GM21360 (cell line): ENCODE results near the gene PTPRJ.
A peak's percentile ranks its signal among the peaks of the same experiment; 100 is the strongest.

Experiments used
- ATAC-seq: cut with Tn5 transposase; IDR thresholded peaks from one replicate; pipeline ENCODE4 v1.9.1; 2021; ENCODE audit warnings: mild to moderate bottlenecking, moderate library complexity; ENCODE audit not compliant: unreplicated experiment

PTPRJ gene

GRCh38 chr11:48141475-48142122 lies 161.2 kb downstream of the PTPRJ start:
- no peak for ATAC-seq

- ATAC-seq: no peak
Measured at GRCh38 chr11:48142889-48143288, 162.5 kb downstream of the PTPRJ start.

DNA sequence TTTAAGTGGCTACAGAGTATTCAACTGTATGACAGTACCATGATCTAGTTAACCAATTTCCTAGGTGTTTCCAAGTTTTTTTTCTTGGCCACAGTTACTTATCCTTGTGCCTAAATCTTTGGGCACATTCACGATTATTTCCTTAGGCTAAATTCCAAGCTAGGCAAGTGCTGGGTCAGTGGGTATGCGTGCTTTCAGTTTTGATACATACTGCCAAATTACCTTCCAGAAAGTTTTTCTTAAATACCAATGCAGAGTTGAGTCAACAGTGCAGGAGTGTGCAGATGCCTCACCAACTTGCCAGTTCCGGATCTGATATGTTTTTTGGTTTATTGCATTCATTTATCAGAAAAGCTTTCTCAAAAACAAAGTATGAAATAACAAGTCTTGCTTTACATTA lies 168.4 kb downstream of the PTPRJ start:
- ATAC-seq: no peak

DNA sequence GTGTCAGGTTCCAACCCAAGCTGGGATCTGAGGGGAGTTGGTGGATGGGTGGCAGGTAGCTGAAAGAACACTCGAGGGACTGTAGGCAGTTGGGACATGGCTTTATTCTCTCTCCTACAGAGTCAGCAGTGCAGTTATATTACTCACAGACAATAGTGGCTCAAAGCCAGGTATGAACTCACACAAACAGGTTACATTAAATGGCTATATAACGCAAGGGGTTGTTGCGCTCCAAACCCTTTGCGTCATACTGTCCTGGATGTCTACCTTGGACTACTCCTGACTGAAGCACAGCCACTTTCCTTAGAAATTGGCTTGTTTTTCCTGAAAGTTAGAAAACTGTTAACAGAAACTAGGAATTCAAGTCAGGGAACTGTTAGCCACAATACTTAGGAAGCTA lies 169.9 kb downstream of the PTPRJ start:
- no peak for ATAC-seq

GRCh38 chr11:48154151-48154550 lies 173.8 kb downstream of the PTPRJ start:
- no peak for ATAC-seq

- ATAC-seq: no peak
Measured at GRCh38 chr11:48161951-48162884, 181.9 kb downstream of the PTPRJ start.

DNA sequence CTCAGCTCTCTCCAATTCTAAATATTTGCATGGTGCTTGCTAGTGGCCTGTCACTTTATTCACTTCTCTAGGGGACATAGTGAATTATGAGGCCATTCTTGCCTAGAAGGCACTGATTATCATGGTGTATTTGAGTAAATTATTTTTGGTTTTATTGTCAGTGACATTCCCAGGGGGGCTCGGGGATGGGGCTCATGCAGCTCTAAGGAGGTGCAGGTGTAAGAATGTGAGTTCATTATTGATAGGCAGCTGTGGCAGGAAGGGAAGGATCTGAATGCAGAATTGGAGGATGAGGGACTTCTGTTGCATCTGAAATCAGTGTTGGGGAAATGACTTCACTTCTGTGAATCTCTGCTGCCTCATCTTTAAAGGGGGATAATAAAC lies 182.5 kb downstream of the PTPRJ start:
- ATAC-seq: no peak

DNA sequence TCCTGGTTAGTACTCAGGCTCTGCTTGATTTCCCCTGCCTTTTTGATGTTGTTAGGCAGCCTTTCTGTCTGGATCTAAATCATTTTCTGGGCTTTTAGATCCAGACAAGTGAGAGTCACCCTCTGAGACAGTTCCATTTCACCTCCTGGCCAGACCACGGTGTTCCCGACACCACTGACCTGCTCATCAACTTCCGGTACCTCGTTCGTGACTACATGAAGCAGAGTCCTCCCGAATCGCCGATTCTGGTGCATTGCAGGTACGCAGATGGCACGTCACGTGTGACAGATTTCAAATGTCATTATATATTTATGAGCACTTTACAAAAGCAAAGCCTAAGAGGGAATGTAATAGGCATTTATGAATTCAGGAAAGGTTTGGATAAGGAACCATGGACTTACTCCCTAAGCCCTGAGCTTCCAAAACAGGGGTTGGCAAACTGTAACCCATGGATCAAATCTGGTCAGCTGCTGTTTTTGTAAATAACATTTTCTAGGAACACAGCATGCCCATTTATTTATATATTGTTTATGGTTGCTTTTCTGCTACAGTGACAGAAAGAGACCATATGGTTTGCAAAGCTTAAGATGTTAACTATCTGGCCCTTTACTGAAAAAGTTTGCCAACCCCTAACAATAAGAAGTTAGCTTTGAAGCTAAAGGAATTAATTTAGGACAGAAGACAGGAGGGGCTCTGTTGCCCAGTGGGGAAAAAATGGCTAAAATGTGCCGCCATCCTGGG lies 183.2 kb downstream of the PTPRJ start:
- ATAC-seq: no peak

GRCh38 chr11:48164836-48165235 lies 184.5 kb downstream of the PTPRJ start:
- no peak for ATAC-seq

DNA sequence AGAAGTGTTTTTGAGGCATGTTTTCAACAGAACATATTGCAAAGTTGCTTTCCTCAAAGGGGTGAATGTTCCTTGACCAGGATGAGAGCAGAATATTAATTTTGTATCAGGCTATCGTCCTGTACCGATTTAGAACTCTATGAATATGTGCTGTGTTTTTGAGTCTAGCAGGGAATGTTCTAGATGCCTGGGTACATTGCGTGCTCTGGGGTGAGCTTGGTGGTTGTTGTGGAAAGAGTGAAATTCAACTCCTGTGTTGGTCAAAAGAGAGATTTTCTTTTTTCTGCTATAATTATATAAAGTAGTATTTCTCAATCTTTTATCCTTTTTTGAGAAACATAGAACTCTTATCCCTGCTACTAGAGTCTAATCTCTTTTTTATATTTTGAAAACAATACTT lies 185.1 kb downstream of the PTPRJ start:
- ATAC-seq: no peak

GRCh38 chr11:48167380-48167779 lies 187.0 kb downstream of the PTPRJ start:
- ATAC-seq: no peak

- no peak for ATAC-seq
Measured at GRCh38 chr11:48168815-48169214, 188.5 kb downstream of the PTPRJ start.

DNA sequence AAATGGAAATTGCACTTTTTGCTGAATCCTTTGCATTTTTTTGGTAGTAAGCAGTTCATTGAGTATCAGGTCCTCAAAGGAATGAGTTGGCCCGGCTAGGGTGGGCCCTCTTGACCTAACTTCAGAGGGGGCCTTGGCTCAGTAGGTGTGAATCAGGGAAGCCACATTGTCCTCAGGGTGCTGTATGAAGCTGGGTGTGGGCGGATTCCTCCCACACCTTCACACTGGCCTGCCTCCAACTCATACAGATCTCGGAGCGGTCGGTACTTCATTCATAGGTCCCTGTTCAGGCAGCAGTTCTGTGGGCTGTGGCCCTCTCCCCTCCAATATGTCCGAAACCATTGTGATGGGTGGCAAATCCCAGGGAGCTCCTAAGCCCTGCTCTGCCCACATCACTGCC lies 188.9 kb downstream of the PTPRJ start:
- ATAC-seq: no peak

GRCh38 chr11:48169717-48170116 lies 189.4 kb downstream of the PTPRJ start:
- no peak for ATAC-seq

- no peak for ATAC-seq
Measured at GRCh38 chr11:48170241-48171233, 190.2 kb downstream of the PTPRJ start.

DNA sequence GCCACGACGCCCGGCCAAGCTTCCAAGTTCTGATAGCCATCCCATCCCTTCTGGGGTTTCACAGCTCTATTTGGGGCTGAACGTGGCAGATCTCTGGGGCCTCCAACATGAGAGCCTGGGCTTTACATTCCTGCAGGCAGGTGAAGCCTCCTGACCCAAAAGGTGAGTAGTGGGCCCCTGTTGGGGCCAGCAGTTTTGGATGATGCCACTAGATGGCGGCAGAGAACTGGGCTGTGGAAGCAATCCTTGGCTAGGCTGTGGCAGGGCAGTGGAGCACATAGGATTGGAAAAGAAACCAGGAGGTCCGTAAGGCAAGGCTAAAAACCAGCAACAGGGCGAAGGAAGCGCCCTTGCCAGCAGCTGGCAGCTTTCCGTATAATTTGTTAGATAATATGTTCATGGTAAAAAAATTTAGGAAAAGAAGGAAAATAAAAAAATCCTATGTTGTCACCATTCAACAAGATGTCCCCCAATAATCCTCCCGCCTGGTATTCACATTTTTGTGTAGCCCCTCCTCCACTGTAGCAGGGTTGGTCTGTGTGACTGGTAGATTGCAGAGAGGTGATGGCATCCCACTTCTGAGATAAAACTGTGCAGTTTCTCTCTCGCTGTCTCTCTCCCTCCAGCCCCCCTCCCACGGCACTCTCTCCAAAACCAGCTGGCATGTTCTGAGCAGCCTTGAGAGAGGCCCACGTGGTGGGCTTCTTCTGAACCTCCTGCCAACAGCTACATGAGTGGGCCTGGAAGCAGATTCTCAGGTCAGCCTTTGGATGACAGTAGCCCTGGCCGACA lies 192.7 kb downstream of the PTPRJ start:
- ATAC-seq: peak; percentile 80

- no peak for ATAC-seq
Measured at GRCh38 chr11:48177661-48178060, 197.3 kb downstream of the PTPRJ start.

DNA sequence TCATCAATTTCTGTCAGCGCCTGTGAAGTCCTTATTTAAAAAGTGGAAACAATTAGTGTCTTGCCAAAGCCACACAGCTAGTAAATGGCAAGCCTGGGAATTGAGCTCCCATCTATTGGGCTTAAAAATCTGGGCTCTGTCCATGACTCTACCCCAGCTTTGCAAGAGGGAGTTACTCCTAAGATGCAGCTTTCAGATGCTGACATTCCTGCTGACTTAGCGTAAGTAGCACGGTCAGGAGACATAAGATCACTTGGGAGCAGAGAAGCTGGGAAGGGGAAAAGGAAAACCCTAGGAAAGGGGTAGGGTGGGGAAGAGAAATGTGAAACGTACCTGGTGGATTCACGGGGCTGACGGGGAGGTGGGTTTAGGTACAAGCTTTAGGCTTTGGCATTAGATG lies 200.3 kb downstream of the PTPRJ start:
- no peak for ATAC-seq

- ATAC-seq: no peak
Measured at GRCh38 chr11:48182860-48183526, 202.6 kb downstream of the PTPRJ start.
